Activated naive CD4-positive, alpha-beta T cell treated with anti-CD3 and anti-CD28 coated beads for 36 hours (primary cell): ENCODE data around the gene ARV1. TPM values are rescaled to one million over a fixed set of nuclear protein-coding genes. Genes with fewer than 3 reads are reported as not detected.

Experiments
- CTCF ChIA-PET: fragments of 350-600 bp; sonication (Branson Sonifier 250); formaldehyde crosslinking; loops from one replicate; lab custom pipeline; 2021; ENCODE audit warnings: antibody characterized with exemption; lab: Charles Lee
- DNase-seq: peaks from one replicate; pipeline ENCODE4 v3.0.0-alpha.2; 2020
- H3K27ac Mint-ChIP-seq: one replicate; pipeline ENCODE4 v1.8.0; 2021; ENCODE audit warnings: mild to moderate bottlenecking, mixed read lengths
- H3K27me3 Mint-ChIP-seq: one replicate; pipeline ENCODE4 v1.8.0; 2021; ENCODE audit warnings: low read depth, mixed read lengths
- H3K36me3 Mint-ChIP-seq: one replicate; pipeline ENCODE4 v1.8.0; 2021; ENCODE audit warnings: low read depth, mixed read lengths
- H3K4me1 Mint-ChIP-seq: one replicate; pipeline ENCODE4 v1.8.0; 2021; ENCODE audit warnings: low read depth, mixed read lengths
- H3K4me3 Mint-ChIP-seq: one replicate; pipeline ENCODE4 v1.8.0; 2021; ENCODE audit warnings: mild to moderate bottlenecking, moderate library complexity, mixed read lengths
- H3K9me3 Mint-ChIP-seq: one replicate; pipeline ENCODE4 v1.8.0; 2021; ENCODE audit warnings: mixed read lengths
- intact Hi-C: fragments of 100-400 bp; cut with micrococcal nuclease; formaldehyde crosslinking; loops from one replicate; pipeline ENCODE4 v1.15.1; 2023
- total RNA-seq, 2 experiments: library from RNA; stranded (reverse); gene quantifications; one replicate each; pipeline ENCODE4 v1.2.3, GENCODE V29; 2021

ARV1 gene
- total RNA-seq, result 10 to 100 TPM; 14.9 to 17.7 TPM

- DNase-seq, result peak; percentile 97
- intact Hi-C loops, result loop anchor here (1.0 to 10.0 kb wide), 15 partner anchors 46 to 1974 kb away; partner anchors contain the start of genes C1orf198, COG2, DISC1 and EGLN1
- H3K36me3 Mint-ChIP-seq, result peaks cover 12% of the 10 kb centered on the region
- peak within 1 kb of the TSS; percentile 95 for H3K4me3 Mint-ChIP-seq
- CTCF ChIA-PET, result interaction anchor here (0.6 to 1.6 kb wide), 9 partner anchors 20 to 1427 kb away, joined by 3 to 7 read pairs (median 3); no protein-coding TSS in a partner anchor
- H3K27ac Mint-ChIP-seq, result peak within 1 kb of the TSS; percentile 92
- peaks cover 30% of the 10 kb centered on the region for H3K4me1 Mint-ChIP-seq
- no peaks in the 10 kb centered on the region for H3K27me3 Mint-ChIP-seq
- H3K9me3 Mint-ChIP-seq, result no peaks in the 10 kb centered on the region
Measured at GRCh38 chr1:230978491-230979388, at the start of gene ARV1, which contains the start of gene TTC13. Gene ARV1, plus strand, starts transcription at chr1:230979094. Its CDS starts 12 bp downstream, at chr1:230979106. Gene TTC13, minus strand, starts transcription at chr1:230978861. Its CDS starts 31 bp downstream, at chr1:230978830.

DNA sequence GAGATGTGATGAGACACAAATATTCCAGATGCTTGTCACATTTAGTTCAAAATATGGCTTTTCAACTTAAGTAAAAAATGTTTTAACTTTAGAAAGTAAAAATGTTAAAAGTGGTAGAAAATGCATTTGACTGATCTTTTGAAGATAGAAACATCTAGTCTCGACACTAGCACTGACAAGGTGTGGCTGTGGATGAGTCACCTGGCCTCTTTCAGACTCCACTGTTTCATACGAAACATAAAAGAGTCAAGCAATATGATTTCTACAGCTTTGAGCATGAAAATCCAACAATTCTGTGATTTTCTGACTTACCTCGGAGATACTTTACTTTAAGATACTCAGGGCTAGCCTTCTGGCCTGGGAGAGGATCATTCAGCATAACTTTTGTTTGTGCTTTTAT, 47.9 kb upstream of the ARV1 start:
- Mint-ChIP-seq H3K36me3 (peaks cover 15% of the 10 kb centered on the region), H3K9me3 (no peaks in the 10 kb centered on the region), H3K27ac (peak overlapping the region; percentile 29), H3K4me3 (no peak overlapping the region), H3K4me1 (no peaks in the 10 kb centered on the region), H3K27me3 (no peaks in the 10 kb centered on the region)
- DNase-seq, result peak; percentile 16
- intact Hi-C loops, result loop anchor here (5.0 kb wide), 1 partner anchor 46 kb away; the partner anchor contains the start of genes ARV1 and TTC13
- CTCF ChIA-PET, result interaction anchor here (1.3 kb wide), 1 partner anchor 48 kb away, joined by 3 read pairs; the partner anchor contains the start of genes ARV1 and TTC13

DNA sequence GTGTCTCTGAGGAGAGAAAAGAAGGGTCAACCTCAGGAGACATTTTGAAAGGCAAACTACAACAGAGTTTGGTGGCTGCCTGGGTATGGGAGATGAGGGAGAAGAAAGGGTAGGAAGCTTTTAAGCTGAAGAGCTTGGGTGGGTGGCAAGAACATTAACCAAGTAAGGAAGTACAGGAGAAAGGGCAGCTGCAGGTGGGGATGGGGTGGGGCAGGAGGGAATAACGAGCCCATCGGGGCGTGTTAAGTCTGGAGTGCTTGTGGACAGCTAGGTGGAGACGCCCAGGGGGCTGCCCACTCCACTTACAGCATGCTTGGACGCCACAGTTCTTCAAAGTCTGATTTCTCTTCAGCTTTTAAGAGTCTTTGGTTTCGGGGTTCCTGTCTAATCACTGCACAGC, 43.0 kb upstream of the ARV1 start:
- H3K27ac Mint-ChIP-seq, result peak overlapping the region; percentile 4
- no peaks in the 10 kb centered on the region for H3K27me3 Mint-ChIP-seq
- no peak overlapping the region for H3K4me3 Mint-ChIP-seq
- no peaks in the 10 kb centered on the region for H3K9me3 Mint-ChIP-seq
- no peak for DNase-seq
- peaks cover 7% of the 10 kb centered on the region for H3K4me1 Mint-ChIP-seq
- peaks cover 9% of the 10 kb centered on the region for H3K36me3 Mint-ChIP-seq
- intact Hi-C loops, result no loop called here
- CTCF ChIA-PET, result interaction anchor here (0.8 to 0.9 kb wide), 2 partner anchors 156 to 275 kb away, joined by 3 read pairs; no protein-coding TSS in a partner anchor

GRCh38 chr1:230936475-230936874, 42.4 kb upstream of the ARV1 start:
- Mint-ChIP-seq H3K27ac (no peak overlapping the region), H3K27me3 (no peaks in the 10 kb centered on the region), H3K36me3 (peaks cover 9% of the 10 kb centered on the region), H3K9me3 (no peaks in the 10 kb centered on the region), H3K4me3 (no peak overlapping the region), H3K4me1 (peaks cover 7% of the 10 kb centered on the region)
- intact Hi-C loops, result no loop called here
- DNase-seq, result no peak
- CTCF ChIA-PET, result interaction anchor here (0.6 kb wide), 1 partner anchor 815 kb away, joined by 3 read pairs; no protein-coding TSS in a partner anchor

GRCh38 chr1:230937371-230937770, 41.5 kb upstream of the ARV1 start:
- peaks cover 9% of the 10 kb centered on the region for H3K36me3 Mint-ChIP-seq
- no peaks in the 10 kb centered on the region for H3K9me3 Mint-ChIP-seq
- H3K27ac Mint-ChIP-seq, result no peak overlapping the region
- DNase-seq, result no peak
- CTCF ChIA-PET, result no interaction called here
- peaks cover 7% of the 10 kb centered on the region for H3K4me1 Mint-ChIP-seq
- no peaks in the 10 kb centered on the region for H3K27me3 Mint-ChIP-seq
- H3K4me3 Mint-ChIP-seq, result no peak overlapping the region
- intact Hi-C loops, result no loop called here

DNA sequence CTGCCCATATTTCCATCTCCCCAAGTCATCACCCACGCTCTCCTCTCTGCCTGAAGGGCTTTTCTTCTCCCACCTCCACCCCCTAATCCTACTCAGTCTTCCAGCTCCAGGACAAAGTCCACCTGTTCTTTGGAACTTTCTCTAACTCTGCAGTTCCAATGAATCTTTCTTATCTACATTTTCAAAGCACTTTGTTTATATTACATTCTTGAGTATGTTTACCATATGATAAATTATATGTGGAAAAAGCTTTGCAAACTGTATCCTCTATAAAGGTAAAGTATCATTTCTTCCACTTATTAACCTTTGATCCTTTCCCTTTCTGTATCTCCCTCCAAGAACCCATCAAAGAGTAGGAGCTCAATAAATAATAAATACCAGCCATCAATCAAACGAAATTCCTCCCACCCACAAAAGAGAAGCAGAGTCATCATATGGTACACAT, 39.9 kb upstream of the ARV1 start:
- H3K27me3 Mint-ChIP-seq, result no peaks in the 10 kb centered on the region
- intact Hi-C loops, result no loop called here
- H3K4me1 Mint-ChIP-seq, result peaks cover 9% of the 10 kb centered on the region
- CTCF ChIA-PET, result interaction anchor here (0.9 kb wide), 1 partner anchor 18 kb away, joined by 3 read pairs; no protein-coding TSS in a partner anchor
- no peak overlapping the region for H3K27ac Mint-ChIP-seq
- no peak for DNase-seq
- no peak overlapping the region for H3K4me3 Mint-ChIP-seq
- no peaks in the 10 kb centered on the region for H3K9me3 Mint-ChIP-seq
- peaks cover 11% of the 10 kb centered on the region for H3K36me3 Mint-ChIP-seq

- CTCF ChIA-PET, result interaction anchor here (0.9 kb wide), 1 partner anchor 19 kb away, joined by 3 read pairs; no protein-coding TSS in a partner anchor
- H3K4me3 Mint-ChIP-seq, result no peak overlapping the region
- DNase-seq, result no peak
- H3K27ac Mint-ChIP-seq, result no peak overlapping the region
- H3K4me1 Mint-ChIP-seq, result peaks cover 9% of the 10 kb centered on the region
- intact Hi-C loops, result no loop called here
- no peaks in the 10 kb centered on the region for H3K27me3 Mint-ChIP-seq
- peaks cover 14% of the 10 kb centered on the region for H3K36me3 Mint-ChIP-seq
- no peaks in the 10 kb centered on the region for H3K9me3 Mint-ChIP-seq
Measured at GRCh38 chr1:230939806-230940489, 38.9 kb upstream of the ARV1 start.

DNA sequence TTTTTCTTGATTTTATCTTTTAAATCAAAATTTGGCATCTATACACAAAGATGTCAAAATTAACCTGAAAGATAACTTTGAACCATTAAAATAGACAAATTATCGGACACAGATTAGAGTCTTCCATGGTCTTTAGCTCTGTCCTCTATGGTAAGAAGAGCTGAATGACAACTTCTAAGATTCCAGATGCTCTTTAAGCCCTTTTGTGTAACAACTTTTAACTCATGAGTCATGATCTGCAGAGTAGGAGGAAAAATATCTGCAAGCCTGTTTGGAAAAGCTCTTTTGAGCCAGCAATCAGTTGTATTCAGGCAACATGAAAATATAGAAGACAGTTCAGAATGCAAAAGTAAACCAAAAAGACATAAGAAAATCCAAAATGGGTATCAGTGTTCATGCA, 38.0 kb upstream of the ARV1 start:
- no peak overlapping the region for H3K27ac Mint-ChIP-seq
- H3K4me3 Mint-ChIP-seq, result no peak overlapping the region
- H3K9me3 Mint-ChIP-seq, result no peaks in the 10 kb centered on the region
- intact Hi-C loops, result no loop called here
- H3K36me3 Mint-ChIP-seq, result peaks cover 19% of the 10 kb centered on the region
- CTCF ChIA-PET, result no interaction called here
- peaks cover 9% of the 10 kb centered on the region for H3K4me1 Mint-ChIP-seq
- no peak for DNase-seq
- H3K27me3 Mint-ChIP-seq, result no peaks in the 10 kb centered on the region

- intact Hi-C loops, result no loop called here
- no peak for DNase-seq
- no peaks in the 10 kb centered on the region for H3K27me3 Mint-ChIP-seq
- CTCF ChIA-PET, result no interaction called here
- no peaks in the 10 kb centered on the region for H3K9me3 Mint-ChIP-seq
- peaks cover 2% of the 10 kb centered on the region for H3K4me1 Mint-ChIP-seq
- peaks cover 19% of the 10 kb centered on the region for H3K36me3 Mint-ChIP-seq
- no peak overlapping the region for H3K27ac Mint-ChIP-seq
- H3K4me3 Mint-ChIP-seq, result no peak overlapping the region
Measured at GRCh38 chr1:230943048-230943593, 35.8 kb upstream of the ARV1 start.

- H3K4me3 Mint-ChIP-seq, result no peak overlapping the region
- no peak for DNase-seq
- CTCF ChIA-PET, result no interaction called here
- H3K36me3 Mint-ChIP-seq, result peaks cover 19% of the 10 kb centered on the region
- no peaks in the 10 kb centered on the region for H3K27me3 Mint-ChIP-seq
- no peaks in the 10 kb centered on the region for H3K4me1 Mint-ChIP-seq
- intact Hi-C loops, result no loop called here
- H3K27ac Mint-ChIP-seq, result no peak overlapping the region
- H3K9me3 Mint-ChIP-seq, result no peaks in the 10 kb centered on the region
Measured at GRCh38 chr1:230948301-230948700, 30.6 kb upstream of the ARV1 start.

DNA sequence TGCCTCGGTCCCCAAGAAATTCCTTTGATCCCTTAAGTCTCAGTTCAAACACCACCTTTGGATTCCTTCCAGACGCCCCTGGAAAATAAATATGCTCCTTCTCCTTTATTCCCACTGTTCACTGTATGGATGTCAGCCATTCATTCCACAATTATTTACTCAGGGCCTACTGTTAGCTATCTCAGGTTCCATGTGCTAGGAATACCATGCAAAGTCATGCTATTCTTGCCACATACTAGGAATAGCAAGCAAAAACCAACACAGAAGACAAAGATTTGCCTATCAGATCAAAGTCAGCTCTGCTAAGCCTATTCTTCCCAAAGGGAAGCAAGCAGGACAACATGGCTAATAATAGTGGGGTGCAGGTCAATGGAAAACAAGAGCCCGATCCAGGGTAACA, 30.0 kb upstream of the ARV1 start:
- Mint-ChIP-seq H3K9me3 (no peaks in the 10 kb centered on the region), H3K27ac (no peak overlapping the region), H3K4me1 (no peaks in the 10 kb centered on the region), H3K36me3 (peaks cover 23% of the 10 kb centered on the region), H3K4me3 (no peak overlapping the region), H3K27me3 (no peaks in the 10 kb centered on the region)
- DNase-seq, result no peak
- CTCF ChIA-PET, result no interaction called here
- intact Hi-C loops, result no loop called here

GRCh38 chr1:230950404-230950803, 28.5 kb upstream of the ARV1 start:
- CTCF ChIA-PET, result interaction anchor here (0.6 kb wide), 1 partner anchor 195 kb away, joined by 3 read pairs; no protein-coding TSS in a partner anchor
- H3K36me3 Mint-ChIP-seq, result peaks cover 21% of the 10 kb centered on the region
- intact Hi-C loops, result no loop called here

More at GRCh38 chr1:230950404-230950803, 28.5 kb upstream of the ARV1 start:
- Mint-ChIP-seq H3K27ac (no peak overlapping the region), H3K27me3 (no peaks in the 10 kb centered on the region), H3K9me3 (no peaks in the 10 kb centered on the region), H3K4me3 (no peak overlapping the region), H3K4me1 (no peaks in the 10 kb centered on the region)
- DNase-seq, result no peak
